NAMALWA (cell line): ENCODE measurements around the gene CACNA1A.
"Not testable (repeated sequence)": the region's sequence is repeated elsewhere in the genome, so short reads cannot be mapped to it uniquely, and the experiment has no call there.

Experiments
- DNase-seq: peaks from one replicate; pipeline ENCODE4 v3.0.0-alpha.2; 2015; ENCODE audit warnings: low spot score

Gene CACNA1A

DNA sequence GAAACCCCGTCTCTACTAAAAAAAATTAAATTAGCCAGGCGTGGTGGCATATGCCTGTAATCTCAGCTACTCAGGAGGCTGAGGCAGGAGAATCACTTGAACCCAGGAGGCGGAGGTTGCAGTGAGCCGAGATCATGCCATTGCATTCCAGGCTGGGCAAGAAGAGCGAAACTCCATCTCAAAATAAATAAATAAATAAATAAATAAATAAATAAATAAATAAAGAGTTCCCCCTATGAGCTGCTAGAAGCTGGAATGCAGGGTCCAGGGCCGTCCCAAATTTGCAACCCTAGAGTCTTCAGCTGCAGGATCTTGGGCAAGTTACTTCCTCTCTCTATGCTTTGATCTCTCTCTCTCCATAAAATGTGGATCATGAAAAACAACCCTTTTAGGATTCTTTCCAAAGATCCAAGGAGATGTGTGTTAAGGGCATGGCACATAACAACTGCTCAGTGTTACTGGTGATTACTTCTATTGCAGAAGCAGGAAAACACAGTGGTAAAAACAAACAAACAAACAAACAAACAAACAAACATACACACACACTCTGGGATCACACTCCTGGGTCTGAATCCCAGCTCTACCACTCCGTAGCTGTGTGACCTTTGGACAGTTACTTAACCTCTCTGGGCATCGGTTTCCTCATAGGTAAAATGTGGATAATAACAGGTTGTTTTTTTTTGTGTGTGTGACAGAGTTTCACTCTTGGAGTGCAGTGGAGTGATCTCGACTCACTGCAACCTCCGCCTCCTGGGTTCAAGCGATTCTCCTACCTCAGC lies 78.8 kb downstream of the CACNA1A start:
- no peak for DNase-seq

GRCh38 chr19:13425875-13426274 lies 80.4 kb downstream of the CACNA1A start:
- not testable (repeated sequence) for DNase-seq

- no peak for DNase-seq
These were observed 81.1 kb downstream of the CACNA1A start for GRCh38 chr19:13425151-13425550.

DNA sequence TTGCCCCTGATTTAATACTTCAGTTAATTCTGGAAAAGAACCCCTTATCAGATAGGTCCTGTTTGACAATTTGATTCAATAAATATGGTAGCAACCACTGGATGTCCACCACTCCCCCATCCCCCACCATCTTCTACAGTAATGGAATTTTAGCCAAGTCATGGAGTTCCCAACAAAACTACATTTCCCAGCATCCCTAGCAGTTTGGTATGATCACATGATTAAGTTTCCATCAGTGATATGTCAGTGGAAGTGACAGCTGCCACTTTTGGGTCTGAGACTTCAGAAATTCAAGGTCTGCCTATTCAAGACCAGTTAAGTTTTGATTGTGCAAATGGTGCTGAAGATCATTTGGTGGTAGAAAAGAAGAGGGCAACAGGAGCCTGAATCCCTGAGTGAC lies 85.5 kb downstream of the CACNA1A start:
- no peak for DNase-seq

GRCh38 chr19:13417054-13417453 lies 89.2 kb downstream of the CACNA1A start:
- DNase-seq, result peak; percentile 45

DNA sequence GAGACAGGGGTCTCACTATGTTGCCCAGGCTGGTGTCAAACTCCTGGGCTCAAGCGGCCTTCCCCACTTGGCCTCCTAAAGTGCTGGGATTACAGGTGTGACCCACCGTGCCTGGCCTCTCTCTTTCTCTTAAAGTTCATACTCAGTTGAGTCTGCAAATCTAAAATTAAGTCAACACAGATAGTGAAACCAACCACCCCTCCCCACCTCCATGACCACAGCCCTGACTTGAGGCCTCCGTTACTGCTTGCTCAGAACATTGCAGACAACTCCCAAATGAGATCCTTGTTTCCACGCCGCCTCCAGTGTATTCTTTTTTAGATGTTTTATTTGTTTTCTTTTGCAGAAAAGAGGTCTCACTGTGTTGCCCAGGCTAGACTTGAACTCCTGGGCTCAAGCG lies 94.4 kb downstream of the CACNA1A start:
- DNase-seq, result no peak

DNA sequence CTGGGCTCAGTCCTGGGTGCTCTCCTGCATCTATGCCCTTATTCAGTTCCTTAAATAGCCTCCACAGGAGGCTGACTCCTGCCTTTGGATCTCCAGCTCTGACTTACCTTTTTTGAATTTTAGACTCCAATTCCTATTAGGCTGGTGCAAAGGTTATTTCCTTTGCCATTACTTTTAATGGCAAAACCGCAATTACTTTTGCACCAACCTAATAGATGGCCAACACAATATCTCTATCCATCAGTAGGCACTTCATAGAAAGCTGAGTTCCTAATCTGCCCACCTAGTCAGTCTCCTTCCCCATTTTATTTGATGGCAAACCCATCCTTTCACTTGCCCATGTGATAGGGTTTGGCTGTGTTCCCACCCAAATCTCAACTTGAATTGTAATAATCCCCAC lies 95.3 kb downstream of the CACNA1A start:
- DNase-seq, result no peak

GRCh38 chr19:13408889-13409518 lies 97.3 kb downstream of the CACNA1A start:
- no peak for DNase-seq

DNA sequence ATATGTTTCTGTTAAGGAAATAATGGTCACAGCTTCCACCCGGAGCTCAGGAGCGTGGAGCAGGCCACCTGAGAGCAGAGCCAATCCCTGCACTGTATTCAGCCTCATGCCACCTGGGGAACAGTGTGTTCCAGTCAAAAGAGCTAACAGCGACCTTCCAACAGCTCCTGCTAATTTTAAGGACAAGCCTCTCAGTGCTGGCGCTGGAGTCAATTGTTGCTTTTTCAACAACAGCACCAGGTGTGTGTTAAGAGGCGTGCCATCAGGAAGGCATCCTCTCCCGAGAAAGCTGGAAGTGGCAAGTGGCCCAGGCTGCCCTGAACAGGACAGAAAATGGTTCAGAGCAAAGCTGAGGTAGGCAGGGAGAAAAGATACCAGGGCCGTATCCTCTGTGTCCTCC lies 102.0 kb downstream of the CACNA1A start:
- DNase-seq, result no peak

GRCh38 chr19:13401388-13401787 lies 104.9 kb downstream of the CACNA1A start:
- peak; percentile 42 for DNase-seq

GRCh38 chr19:13400296-13400695 lies 106.0 kb downstream of the CACNA1A start:
- DNase-seq, result no peak

DNA sequence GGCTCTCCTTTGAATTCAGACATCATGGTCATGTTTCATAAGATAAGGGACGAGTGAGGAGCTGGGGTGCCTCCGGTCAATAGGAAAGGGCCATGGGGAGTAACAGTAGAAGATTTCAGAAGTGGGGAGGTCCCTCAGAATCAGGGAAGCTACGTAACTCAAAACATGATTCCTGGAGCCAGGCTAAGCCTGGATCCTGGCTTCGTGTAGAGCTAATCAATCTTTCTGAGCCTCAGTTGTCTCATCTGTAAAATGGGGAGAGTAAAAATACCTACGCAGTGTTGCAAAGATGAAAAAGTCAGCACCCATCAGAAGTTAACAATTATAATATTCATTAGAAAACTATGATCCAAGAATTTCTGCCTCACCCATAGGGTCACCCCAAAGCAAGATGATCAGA lies 106.5 kb downstream of the CACNA1A start:
- no peak for DNase-seq

DNA sequence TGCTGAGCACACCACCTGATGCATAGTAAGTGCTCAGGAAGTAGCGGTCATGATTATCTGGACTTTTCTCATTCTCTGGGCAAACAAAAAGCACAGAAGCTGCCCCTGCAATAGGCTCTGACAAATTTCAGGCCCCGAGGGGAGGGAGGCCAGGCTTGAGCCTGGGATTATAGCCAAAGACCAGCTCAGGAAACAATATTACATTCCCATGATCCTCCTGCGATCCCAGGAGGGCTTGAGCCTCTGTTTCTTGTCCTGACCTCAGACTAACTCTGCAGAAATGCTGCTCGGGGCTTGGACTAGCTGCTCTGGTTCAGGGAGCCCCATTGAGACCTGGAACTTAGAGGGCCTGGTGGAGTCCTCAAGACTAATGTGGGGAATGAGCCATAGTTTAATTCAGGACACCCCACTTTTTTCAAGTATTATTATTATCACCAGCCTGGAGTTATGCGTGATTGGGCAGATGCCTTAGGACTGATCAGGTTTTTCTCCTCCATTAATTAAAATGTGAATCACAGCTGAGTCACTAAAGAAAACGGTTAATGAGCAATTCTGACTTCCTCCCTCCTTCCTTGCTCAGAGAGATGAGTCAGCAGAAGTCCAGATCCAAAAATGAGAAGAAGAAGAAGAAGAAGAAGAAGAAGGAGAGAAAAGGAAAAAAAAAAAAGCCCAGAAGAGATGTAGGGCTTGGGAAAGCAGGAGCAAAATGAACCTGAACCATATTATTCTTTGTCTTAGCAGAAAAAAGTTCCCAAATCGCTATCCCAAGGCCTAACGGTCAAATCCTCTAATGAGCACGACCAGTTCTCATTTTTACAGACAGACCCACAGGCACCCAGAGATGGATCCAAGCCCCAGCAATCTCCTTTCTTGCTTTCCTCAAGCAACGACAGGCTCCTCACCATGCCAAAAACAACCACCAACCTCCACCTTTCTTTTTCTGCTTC lies 107.2 kb downstream of the CACNA1A start:
- DNase-seq, result no peak

DNA sequence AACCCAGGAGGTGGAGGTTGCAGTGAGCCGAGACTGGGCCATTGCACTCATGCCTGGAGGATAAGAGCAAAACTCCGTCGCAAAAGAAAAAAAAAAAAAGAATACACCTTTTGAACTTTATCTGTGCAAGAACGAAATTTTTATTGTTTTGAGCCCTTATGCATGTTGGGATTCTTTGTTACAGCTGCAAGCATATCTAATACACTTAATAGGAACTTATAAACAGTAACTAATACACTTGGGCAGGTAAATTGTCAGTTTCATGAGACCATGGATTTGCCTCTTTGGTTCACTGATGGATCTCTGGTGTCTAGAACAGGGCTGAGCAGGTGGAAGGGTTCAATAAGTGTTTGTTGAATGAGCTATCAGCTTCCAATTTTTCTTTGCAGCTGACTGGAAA lies 108.1 kb downstream of the CACNA1A start:
- DNase-seq, result no peak

GRCh38 chr19:13396250-13397080 lies 109.8 kb downstream of the CACNA1A start:
- DNase-seq, result peak; percentile 70

DNA sequence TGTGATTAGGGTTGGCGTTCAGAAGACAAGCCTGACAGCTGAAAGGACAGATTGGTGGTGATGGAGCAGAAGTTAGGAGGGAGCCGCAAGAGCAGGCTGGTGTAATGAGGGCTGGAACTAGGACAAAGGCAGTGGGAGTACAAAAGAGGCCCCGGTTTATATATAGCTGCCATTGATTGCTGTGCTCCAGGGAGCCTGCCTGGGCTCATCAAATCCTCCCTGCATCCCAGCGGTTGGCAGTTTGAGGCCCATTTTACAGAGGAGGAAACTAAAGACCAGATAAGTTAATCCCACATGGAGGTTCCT lies 123.7 kb downstream of the CACNA1A start:
- DNase-seq, result no peak

GRCh38 chr19:13381827-13382632 lies 124.2 kb downstream of the CACNA1A start:
- DNase-seq, result no peak

DNA sequence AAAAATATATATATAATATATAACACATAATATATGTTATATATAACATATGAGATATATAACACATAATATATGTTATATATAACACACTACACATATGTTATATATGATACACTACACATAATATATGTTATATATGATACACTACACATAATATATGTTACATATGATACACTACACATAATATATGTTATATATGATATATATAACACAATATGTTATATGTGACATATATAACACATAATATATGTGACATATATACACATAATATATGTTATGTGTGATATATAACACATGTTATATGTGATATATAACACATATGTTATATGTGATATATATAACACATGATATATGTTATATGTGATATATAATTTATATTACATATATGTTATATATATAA lies 129.7 kb downstream of the CACNA1A start:
- DNase-seq, result no peak

GRCh38 chr19:13373599-13373998 lies 132.7 kb downstream of the CACNA1A start:
- DNase-seq, result no peak

DNA sequence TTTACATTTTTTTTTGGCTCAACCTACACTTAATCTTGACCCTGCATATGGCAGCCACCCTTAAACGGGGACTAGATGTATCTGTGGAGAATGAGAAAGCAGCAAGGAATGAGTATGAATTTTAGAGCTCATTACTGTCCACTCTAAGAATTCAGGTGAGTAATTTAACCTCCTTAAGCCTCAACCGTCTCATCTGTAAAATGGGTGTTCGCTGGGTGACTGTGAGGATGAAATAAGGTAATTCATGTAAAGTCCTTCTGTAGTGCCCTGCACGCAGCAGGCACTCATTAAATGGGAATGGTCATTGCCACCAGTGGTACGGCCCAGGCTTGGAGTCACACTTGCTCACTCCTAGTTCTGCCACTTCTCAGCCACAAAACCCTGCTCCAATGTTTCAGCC lies 135.3 kb downstream of the CACNA1A start:
- no peak for DNase-seq

DNA sequence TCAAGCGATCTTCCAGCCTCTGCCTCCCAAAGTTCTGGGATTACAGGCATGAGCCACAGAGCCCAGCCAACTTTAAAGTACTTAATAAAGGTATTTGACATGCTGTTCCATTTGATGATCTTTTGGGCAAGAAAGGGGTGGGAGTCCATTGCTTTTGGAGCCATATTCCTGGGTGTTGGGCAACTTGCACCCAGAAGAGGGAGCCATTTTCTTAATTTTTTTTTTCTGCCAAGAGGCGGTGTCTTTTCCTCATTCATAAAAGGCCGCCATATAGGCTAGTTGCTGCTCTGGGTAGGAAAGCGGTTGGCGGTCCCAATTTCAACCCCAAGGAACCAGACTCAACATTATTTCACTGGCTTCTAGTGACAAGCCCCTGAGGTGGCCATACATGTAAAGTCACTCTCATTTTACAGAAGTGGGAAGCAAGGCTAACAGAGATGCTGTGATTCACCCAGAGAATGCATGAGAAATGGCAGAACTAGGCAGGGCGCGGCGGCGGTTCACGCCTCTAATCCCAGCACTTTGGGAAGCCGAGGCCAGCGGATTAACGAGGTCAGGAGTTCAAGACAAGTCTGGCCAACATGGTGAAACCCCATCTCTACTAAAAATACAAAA lies 139.6 kb downstream of the CACNA1A start:
- DNase-seq, result peak; percentile 50
